SH-SY5Y (cell line): ENCODE data around the gene PNPO.

Experiments
- GATA2 ChIP-seq: IDR thresholded peaks from 2 replicates; pipeline ENCODE4 v1.6.1; 2011; ENCODE audit warnings: mild to moderate bottlenecking, low read depth, low read length
- GATA3 ChIP-seq: IDR thresholded peaks from 2 replicates; pipeline ENCODE4 v1.6.1; 2011; ENCODE audit warnings: low read depth, mild to moderate bottlenecking, low read length, moderate library complexity

- TF ChIP-seq GATA2 (no peak), GATA3 (no peak)
Measured at GRCh38 chr17:47978324-47978723, 37.0 kb downstream of the PNPO start.
